ENCODE measurements around the gene GMEB2. TPM values are rescaled to one million over a fixed set of nuclear protein-coding genes. Genes with fewer than 3 reads are reported as not detected.

Gene GMEB2
- total RNA-seq, 3 donors from 2014 or later = 10.3 to 12.8 (median 11.4) TPM

- no peaks in the 10 kb centered on the region for H3K9me3 ChIP-seq
- no peak overlapping the region for H3K4me3 ChIP-seq
- H3K4me1 ChIP-seq (ENCODE audit: low read depth) = no peaks in the 10 kb centered on the region
- ATAC-seq (peak; percentile 18), DNase-seq (no peak)
- TF ChIP-seq CTCF (IDR thresholded peaks at IDR 0.05) = no peak
- intact Hi-C loops (cut with DNase I, micrococcal nuclease) = no loop called here
- no peaks in the 10 kb centered on the region for H3K36me3 ChIP-seq (ENCODE audit: low read depth)
Measured at GRCh38 chr20:63552481-63553249, 74.2 kb downstream of the GMEB2 start.

- Histone ChIP-seq H3K9me3 (no peaks in the 10 kb centered on the region), H3K4me3 (no peak overlapping the region), H3K4me1 (ENCODE audit: low read depth) (peaks cover 13% of the 10 kb centered on the region), H3K36me3 (ENCODE audit: low read depth) (no peaks in the 10 kb centered on the region)
- DNase-seq = no peak
- intact Hi-C loops (cut with DNase I, micrococcal nuclease) = no loop called here
- TF ChIP-seq CTCF (IDR thresholded peaks at IDR 0.05) = no peak
- ATAC-seq = no peak
Measured at GRCh38 chr20:63551068-63551467, 75.8 kb downstream of the GMEB2 start.

- H3K4me3 ChIP-seq = no peak overlapping the region
- TF ChIP-seq CTCF (IDR thresholded peaks at IDR 0.05) = no peak
- H3K36me3 ChIP-seq (ENCODE audit: low read depth) = no peaks in the 10 kb centered on the region
- intact Hi-C loops (cut with DNase I, micrococcal nuclease) = no loop called here
- peaks cover 24% of the 10 kb centered on the region for H3K4me1 ChIP-seq (ENCODE audit: low read depth)
- DNase-seq = no peak
- no peak for ATAC-seq
- no peaks in the 10 kb centered on the region for H3K9me3 ChIP-seq
Measured at GRCh38 chr20:63549679-63550282, 77.1 kb downstream of the GMEB2 start.

- no peak overlapping the region for H3K4me3 ChIP-seq
- no peaks in the 10 kb centered on the region for H3K9me3 ChIP-seq
- intact Hi-C loops (cut with DNase I, micrococcal nuclease) = no loop called here
- ATAC-seq (no peak), DNase-seq (no peak)
- no peak for TF ChIP-seq CTCF (IDR thresholded peaks at IDR 0.05)
- H3K4me1 ChIP-seq (ENCODE audit: low read depth) = peaks cover 32% of the 10 kb centered on the region
- H3K36me3 ChIP-seq (ENCODE audit: low read depth) = no peaks in the 10 kb centered on the region
Measured at GRCh38 chr20:63549019-63549418, 77.9 kb downstream of the GMEB2 start.

GRCh38 chr20:63548542-63548941 lies 78.4 kb downstream of the GMEB2 start:
- Histone ChIP-seq H3K9me3 (no peaks in the 10 kb centered on the region), H3K4me1 (ENCODE audit: low read depth) (peaks cover 33% of the 10 kb centered on the region), H3K36me3 (ENCODE audit: low read depth) (no peaks in the 10 kb centered on the region), H3K4me3 (no peak overlapping the region)
- TF ChIP-seq CTCF (IDR thresholded peaks at IDR 0.05) = no peak
- ATAC-seq (no peak), DNase-seq (no peak)
- intact Hi-C loops (cut with DNase I, micrococcal nuclease) = no loop called here
